GM19467 (cell line): ENCODE measurements around the gene TCEA3.

Experiments used
- ATAC-seq: cut with Tn5 transposase; IDR thresholded peaks from one replicate; pipeline ENCODE4 v1.9.1; 2021; ENCODE audit warnings: mild to moderate bottlenecking, moderate library complexity; ENCODE audit not compliant: unreplicated experiment

TCEA3 gene

GRCh38 chr1:23341931-23342692 is 82.4 kb downstream of the TCEA3 start:
- no peak for ATAC-seq

- ATAC-seq: no peak
Observed at GRCh38 chr1:23339632-23340031, 84.9 kb downstream of the TCEA3 start.

- no peak for ATAC-seq
Observed at GRCh38 chr1:23337869-23338268, 86.7 kb downstream of the TCEA3 start.

GRCh38 chr1:23331713-23332112 is 92.8 kb downstream of the TCEA3 start:
- no peak for ATAC-seq
